HL-60 (cell line): ENCODE measurements around the gene ALOXE3.

Experiments used
- DNase-seq, 2 experiments: peaks; one replicate each; pipeline ENCODE4 v3.0.0-alpha.2; 2010 to 2020; ENCODE audit warnings: low read depth in 1 of 2, low spot score in 1 of 2
- H3K27ac ChIP-seq: fragments of 250-450 bp; sonication (Bioruptor Pico); replicated peaks from 2 replicates; pipeline ENCODE4 v1.5.1; 2020; ENCODE audit warnings: mild to moderate bottlenecking, moderate library complexity
- H3K27me3 ChIP-seq: fragments of 250-450 bp; sonication (Bioruptor Pico); 2 replicates; pipeline ENCODE4 v1.5.1; 2021; ENCODE audit warnings: mild to moderate bottlenecking, moderate library complexity; ENCODE audit not compliant: insufficient read depth, poor library complexity, severe bottlenecking
- H3K4me3 ChIP-seq: replicated peaks from 2 replicates; pipeline ENCODE4 v1.5.1; 2011; ENCODE audit warnings: mild to moderate bottlenecking, control low read depth, low read length; ENCODE audit not compliant: insufficient read depth
- CTCF ChIP-seq: IDR thresholded peaks from one replicate; pipeline ENCODE4 v1.5.1; 2011; ENCODE audit warnings: low read length, control low read depth, inconsistent platforms; ENCODE audit not compliant: insufficient read depth
- GABPA ChIP-seq: IDR thresholded peaks from 2 replicates; pipeline ENCODE4 v1.6.1; 2012; ENCODE audit warnings: low read depth
- POLR2AphosphoS5 ChIP-seq: IDR thresholded peaks from 2 replicates; pipeline ENCODE4 v1.6.1; 2012; ENCODE audit warnings: low read depth
- REST ChIP-seq: IDR thresholded peaks from 2 replicates; pipeline ENCODE4 v1.6.1; 2012; ENCODE audit warnings: low read depth; ENCODE audit not compliant: insufficient replicate concordance
- SPI1 ChIP-seq: IDR thresholded peaks from 2 replicates; pipeline ENCODE4 v1.6.1; 2012; ENCODE audit warnings: low read depth, mild to moderate bottlenecking, borderline replicate concordance

ALOXE3 gene

GRCh38 chr17:8121681-8122421 is 3.5 kb upstream of the ALOXE3 start:
- H3K4me3 ChIP-seq: peak overlapping the region; percentile 55
- peaks cover 11% of the 10 kb centered on the region for H3K27me3 ChIP-seq
- DNase-seq: peak in 1 of 2 experiments; percentile 14
- H3K27ac ChIP-seq: no peak overlapping the region
- TF ChIP-seq POLR2AphosphoS5 (no peak), CTCF (no peak), REST (no peak), SPI1 (no peak), GABPA (no peak)

GRCh38 chr17:8121407-8121680 is 3.0 kb upstream of the ALOXE3 start:
- no peak for DNase-seq
- no peak for TF ChIP-seq CTCF
- no peak for TF ChIP-seq GABPA
- TF ChIP-seq SPI1: no peak
- no peak for TF ChIP-seq REST
- no peak for TF ChIP-seq POLR2AphosphoS5
- H3K27me3 ChIP-seq: peaks cover 11% of the 10 kb centered on the region
- no peak overlapping the region for H3K27ac ChIP-seq
- peak overlapping the region; percentile 55 for H3K4me3 ChIP-seq

GRCh38 chr17:8120520-8121406 is 2.4 kb upstream of the ALOXE3 start:
- Histone ChIP-seq H3K4me3 (peak overlapping the region; percentile 55), H3K27ac (peak overlapping the region; percentile 46), H3K27me3 (peaks cover 11% of the 10 kb centered on the region)
- peak in 1 of 2 experiments; percentile 65 for DNase-seq
- TF ChIP-seq REST (no peak), GABPA (no peak)
